Neutrophil (primary cell): ENCODE data around the gene KCNC2.

Experiments
- H3K27ac ChIP-seq: fragments of 200-600 bp; sonication (generic); 2 replicates; pipeline ENCODE4 v1.5.1; 2016; ENCODE audit warnings: mild to moderate bottlenecking, moderate library complexity
- H3K27me3 ChIP-seq: fragments of 200-600 bp; sonication (generic); 2 replicates; pipeline ENCODE4 v1.6.0; 2016; ENCODE audit warnings: mild to moderate bottlenecking
- H3K36me3 ChIP-seq: fragments of 200-600 bp; sonication (generic); 2 replicates; pipeline ENCODE4 v1.5.1; 2017
- H3K4me1 ChIP-seq, 2 experiments: fragments of 200-600 bp in 1 of 2; sonication (generic) in 1 of 2; 1 replicate in 1 of 2; 2 replicates in 1 of 2; pipeline versions ENCODE4 v1.5.1 to v1.6.1; 2013 to 2016; ENCODE audit warnings: low read depth in 1 of 2, low read length in 1 of 2, mild to moderate bottlenecking in 1 of 2, moderate library complexity in 1 of 2; ENCODE audit not compliant: control insufficient read depth in 1 of 2, insufficient read depth in 1 of 2
- H3K4me3 ChIP-seq, 2 experiments: fragments of 200-600 bp in 1 of 2; sonication (generic) in 1 of 2; 1 replicate in 1 of 2; 2 replicates in 1 of 2; pipeline ENCODE4 v1.5.1; 2013 to 2016; ENCODE audit warnings: low read depth in 1 of 2, low read length in 1 of 2, mild to moderate bottlenecking in 1 of 2, moderate library complexity in 1 of 2
- H3K9me3 ChIP-seq: fragments of 200-600 bp; sonication (generic); 2 replicates; pipeline ENCODE4 v1.5.1; 2016
- CTCF ChIP-seq: fragments of 200-600 bp; sonication (generic); IDR thresholded peaks from 2 replicates; pipeline ENCODE4 v1.5.1; 2016; ENCODE audit warnings: antibody characterized with exemption

The KCNC2 gene

GRCh38 chr12:75184516-75184915, 25.1 kb downstream of the KCNC2 start:
- Histone ChIP-seq H3K4me3 (no peak overlapping the region), H3K27me3 (no peaks in the 10 kb centered on the region)
- no peak for TF ChIP-seq CTCF

GRCh38 chr12:75183967-75184366, 25.7 kb downstream of the KCNC2 start:
- TF ChIP-seq CTCF, result no peak
- Histone ChIP-seq H3K4me1 (no peaks in the 10 kb centered on the region), H3K9me3 (no peaks in the 10 kb centered on the region), H3K27me3 (no peaks in the 10 kb centered on the region), H3K27ac (no peak overlapping the region), H3K36me3 (no peaks in the 10 kb centered on the region), H3K4me3 (no peak overlapping the region)

More at GRCh38 chr12:75184516-75184915, 25.1 kb downstream of the KCNC2 start:
- Histone ChIP-seq H3K36me3 (no peaks in the 10 kb centered on the region), H3K27ac (no peak overlapping the region), H3K4me1 (no peaks in the 10 kb centered on the region), H3K9me3 (no peaks in the 10 kb centered on the region)

GRCh38 chr12:75177997-75178396, 31.6 kb downstream of the KCNC2 start:
- TF ChIP-seq CTCF, result no peak

GRCh38 chr12:75172611-75173010, 37.0 kb downstream of the KCNC2 start:
- Histone ChIP-seq H3K27me3 (no peaks in the 10 kb centered on the region), H3K27ac (no peak overlapping the region), H3K9me3 (no peaks in the 10 kb centered on the region), H3K4me1 (no peaks in the 10 kb centered on the region), H3K4me3 (no peak overlapping the region), H3K36me3 (no peaks in the 10 kb centered on the region)
- TF ChIP-seq CTCF, result no peak

More at GRCh38 chr12:75177997-75178396, 31.6 kb downstream of the KCNC2 start:
- no peaks in the 10 kb centered on the region for H3K36me3 ChIP-seq
- H3K9me3 ChIP-seq, result no peaks in the 10 kb centered on the region
- H3K27me3 ChIP-seq, result no peaks in the 10 kb centered on the region
- no peaks in the 10 kb centered on the region for H3K4me1 ChIP-seq
- no peak overlapping the region for H3K27ac ChIP-seq
- no peak overlapping the region for H3K4me3 ChIP-seq

- TF ChIP-seq CTCF, result no peak
Observed at GRCh38 chr12:75170640-75171185, 38.9 kb downstream of the KCNC2 start.

GRCh38 chr12:75162845-75163244, 46.8 kb downstream of the KCNC2 start:
- Histone ChIP-seq H3K36me3 (no peaks in the 10 kb centered on the region), H3K4me3 (no peak overlapping the region), H3K4me1 (no peaks in the 10 kb centered on the region), H3K27me3 (no peaks in the 10 kb centered on the region), H3K27ac (no peak overlapping the region), H3K9me3 (no peaks in the 10 kb centered on the region)
- TF ChIP-seq CTCF, result no peak

More at GRCh38 chr12:75170640-75171185, 38.9 kb downstream of the KCNC2 start:
- Histone ChIP-seq H3K4me1 (no peaks in the 10 kb centered on the region), H3K36me3 (no peaks in the 10 kb centered on the region), H3K9me3 (no peaks in the 10 kb centered on the region), H3K27ac (no peak overlapping the region), H3K4me3 (no peak overlapping the region), H3K27me3 (no peaks in the 10 kb centered on the region)
